Keratinocyte (primary cell): ENCODE data around the gene CASZ1. TPM values are rescaled to one million over a fixed set of nuclear protein-coding genes. Genes with fewer than 3 reads are reported as not detected.

Experiments used
- DNase-seq: peaks from one replicate; pipeline ENCODE4 v3.0.0-alpha.2; 2011; ENCODE audit warnings: low read depth, missing footprints, low spot score
- FAIRE-seq: peaks from 2 replicates; lab custom pipeline; 2011; peaks lifted over from hg19 to GRCh38; lab: Jason Lieb, UNC
- H2AFZ ChIP-seq: 2 replicates; pipeline ENCODE4 v1.6.0; 2012; ENCODE audit warnings: low read length, control low read depth, inconsistent platforms; ENCODE audit not compliant: control insufficient read depth
- H3K27ac ChIP-seq: 2 replicates; pipeline ENCODE4 v1.5.1; 2011; ENCODE audit warnings: low read length; ENCODE audit not compliant: control insufficient read depth, insufficient read depth
- H3K27me3 ChIP-seq: 3 replicates; pipeline ENCODE4 v1.6.0; 2011; ENCODE audit warnings: low read length; ENCODE audit not compliant: control insufficient read depth, insufficient read depth; ENCODE audit errors: extremely low read depth
- H3K36me3 ChIP-seq, 2 experiments: 2 replicates in 1 of 2; 3 replicates in 1 of 2; pipeline ENCODE4 v1.5.1; 2011; ENCODE audit warnings: low read length in 2 of 2, mild to moderate bottlenecking in 1 of 2; ENCODE audit not compliant: control insufficient read depth in 2 of 2, insufficient read depth in 2 of 2; ENCODE audit errors: extremely low read depth in 1 of 2
- H3K4me1 ChIP-seq: 3 replicates; pipeline ENCODE4 v1.5.1; 2011; ENCODE audit warnings: low read length; ENCODE audit not compliant: control insufficient read depth, insufficient read depth; ENCODE audit errors: extremely low read depth
- H3K4me2 ChIP-seq: 3 replicates; pipeline ENCODE4 v1.6.0; 2011; ENCODE audit warnings: low read depth, low read length; ENCODE audit not compliant: control insufficient read depth, insufficient read depth; ENCODE audit errors: extremely low read depth
- H3K4me3 ChIP-seq, 3 experiments: fragments of 200-600 bp in 1 of 3; sonication (generic) in 1 of 3; 2 replicates in 2 of 3; 3 replicates in 1 of 3; pipeline ENCODE4 v1.5.1; 2011 to 2016; ENCODE audit warnings: low read length in 3 of 3, mild to moderate bottlenecking in 3 of 3, control low read depth in 2 of 3, inconsistent platforms in 1 of 3, low read depth in 1 of 3, mixed read lengths in 1 of 3, mixed run types in 1 of 3, moderate library complexity in 1 of 3; ENCODE audit not compliant: control insufficient read depth in 2 of 3, insufficient read depth in 2 of 3; ENCODE audit errors: extremely low read depth in 1 of 3
- H3K79me2 ChIP-seq: 2 replicates; pipeline ENCODE4 v1.6.0; 2012; ENCODE audit warnings: low read length; ENCODE audit not compliant: control insufficient read depth, insufficient read depth
- H3K9ac ChIP-seq: 3 replicates; pipeline ENCODE4 v1.6.0; 2011; ENCODE audit warnings: low read length; ENCODE audit not compliant: control insufficient read depth, insufficient read depth; ENCODE audit errors: extremely low read depth
- H3K9me1 ChIP-seq: 3 replicates; pipeline ENCODE4 v1.6.0; 2011; ENCODE audit warnings: low read length; ENCODE audit not compliant: control insufficient read depth, insufficient read depth; ENCODE audit errors: extremely low read depth
- H3K9me3 ChIP-seq: 2 replicates; pipeline ENCODE4 v1.5.1; 2012; ENCODE audit warnings: low read depth, low read length; ENCODE audit not compliant: control insufficient read depth
- H4K20me1 ChIP-seq: 3 replicates; pipeline ENCODE4 v1.6.0; 2011; ENCODE audit warnings: low read length; ENCODE audit not compliant: control insufficient read depth, insufficient read depth; ENCODE audit errors: extremely low read depth
- EZH2 ChIP-seq: IDR thresholded peaks from one replicate; pipeline ENCODE4 v1.6.1; 2012; ENCODE audit warnings: inconsistent platforms, mild to moderate bottlenecking, low read length, moderate library complexity
- dilution Hi-C: fragments of 300-500 bp; cut with MboI; formaldehyde crosslinking; loops from one replicate; pipeline ENCODE4 v1.7.0; 2020; ENCODE audit warnings: low sequenced_read_pairs; ENCODE audit not compliant: extremely low pct_ligation_motif_present
- polyA plus RNA-seq, 5 experiments: library from polyadenylated mRNA; depleted of rRNA in 3 of 5; stranded (reverse) in 3 of 5; stranded (forward) in 1 of 5; unstranded in 1 of 5; fragments of >200 nt; gene quantifications; 1 replicate in 1 of 5; 2 replicates in 3 of 5; 3 replicates in 1 of 5; pipeline versions ENCODE4 v1.2.1 to v1.2.3, GENCODE V29; 2011 to 2012; ENCODE audit warnings: missing spikeins in 2 of 5, low read depth in 1 of 5, low replicate concordance in 1 of 5
- TF ChIP-seq, protein P1 (sequence below), 3 experiments: IDR thresholded peaks in 1 of 3; conservative IDR thresholded peaks in 1 of 3; optimal IDR thresholded peaks in 1 of 3; 2 replicates in 2 of 3; 3 replicates in 1 of 3; pipeline versions ENCODE3 to v1.5.1; 2011; ENCODE audit warnings: low read length in 3 of 3, mild to moderate bottlenecking in 3 of 3, moderate library complexity in 2 of 3, control low read depth in 1 of 3, inconsistent platforms in 1 of 3; ENCODE audit not compliant: insufficient read depth in 2 of 3; ENCODE audit errors: extremely low read depth in 1 of 3

Gene CASZ1
- polyA plus RNA-seq, 1 donor (not counting 4 experiments of a cell fraction or from before 2014, with no cell fraction given) = 2.8 TPM

DNA sequence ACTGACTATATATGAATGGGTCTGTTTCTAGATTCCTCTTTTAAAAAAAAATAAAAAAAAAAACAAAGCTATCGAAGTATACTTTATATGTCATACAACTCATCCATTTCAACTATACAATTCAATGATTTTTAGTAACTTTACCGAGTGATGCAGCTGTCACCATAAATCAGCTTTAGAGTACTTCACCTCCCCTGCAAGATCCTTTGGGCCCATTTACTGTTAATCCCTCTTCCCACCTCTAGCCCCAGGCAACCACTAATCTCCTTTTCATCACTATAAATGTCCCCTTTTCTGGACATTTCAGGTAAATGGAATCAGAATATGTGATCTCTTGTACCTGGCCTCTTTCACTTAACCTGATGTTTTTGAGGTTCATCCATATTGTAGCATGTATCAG lies 187.8 kb downstream of the CASZ1 start:
- no peak overlapping the region for H3K9ac ChIP-seq
- H3K27me3 ChIP-seq = no peaks in the 10 kb centered on the region
- no peak overlapping the region for H2AFZ ChIP-seq
- no peak overlapping the region for H3K27ac ChIP-seq
- no peak for FAIRE-seq
- no peaks in the 10 kb centered on the region for H3K9me3 ChIP-seq
- H4K20me1 ChIP-seq = no peaks in the 10 kb centered on the region
- no peaks in the 10 kb centered on the region for H3K4me1 ChIP-seq
- no peak overlapping the region for H3K4me3 ChIP-seq
- peaks cover 0 to 2% of the 10 kb centered on the region in 2 experiments for H3K36me3 ChIP-seq
- no peak overlapping the region for H3K4me2 ChIP-seq
- DNase-seq = no peak
- H3K79me2 ChIP-seq = no peaks in the 10 kb centered on the region
- dilution Hi-C loops = no loop called here
- TF ChIP-seq EZH2 = no peak
- TF ChIP-seq, protein P1, sequence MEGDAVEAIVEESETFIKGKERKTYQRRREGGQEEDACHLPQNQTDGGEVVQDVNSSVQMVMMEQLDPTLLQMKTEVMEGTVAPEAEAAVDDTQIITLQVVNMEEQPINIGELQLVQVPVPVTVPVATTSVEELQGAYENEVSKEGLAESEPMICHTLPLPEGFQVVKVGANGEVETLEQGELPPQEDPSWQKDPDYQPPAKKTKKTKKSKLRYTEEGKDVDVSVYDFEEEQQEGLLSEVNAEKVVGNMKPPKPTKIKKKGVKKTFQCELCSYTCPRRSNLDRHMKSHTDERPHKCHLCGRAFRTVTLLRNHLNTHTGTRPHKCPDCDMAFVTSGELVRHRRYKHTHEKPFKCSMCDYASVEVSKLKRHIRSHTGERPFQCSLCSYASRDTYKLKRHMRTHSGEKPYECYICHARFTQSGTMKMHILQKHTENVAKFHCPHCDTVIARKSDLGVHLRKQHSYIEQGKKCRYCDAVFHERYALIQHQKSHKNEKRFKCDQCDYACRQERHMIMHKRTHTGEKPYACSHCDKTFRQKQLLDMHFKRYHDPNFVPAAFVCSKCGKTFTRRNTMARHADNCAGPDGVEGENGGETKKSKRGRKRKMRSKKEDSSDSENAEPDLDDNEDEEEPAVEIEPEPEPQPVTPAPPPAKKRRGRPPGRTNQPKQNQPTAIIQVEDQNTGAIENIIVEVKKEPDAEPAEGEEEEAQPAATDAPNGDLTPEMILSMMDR (optimal IDR thresholded peaks at IDR 0.05 in 1 of 3, IDR thresholded peaks at IDR 0.05 in 1 of 3, conservative IDR thresholded peaks at IDR 0.05 in 1 of 3; ENCODE audit: extremely low read depth in 1 of 3, insufficient read depth in 2 of 3, low read length in 3 of 3) = no peak
- no peaks in the 10 kb centered on the region for H3K9me1 ChIP-seq

DNA sequence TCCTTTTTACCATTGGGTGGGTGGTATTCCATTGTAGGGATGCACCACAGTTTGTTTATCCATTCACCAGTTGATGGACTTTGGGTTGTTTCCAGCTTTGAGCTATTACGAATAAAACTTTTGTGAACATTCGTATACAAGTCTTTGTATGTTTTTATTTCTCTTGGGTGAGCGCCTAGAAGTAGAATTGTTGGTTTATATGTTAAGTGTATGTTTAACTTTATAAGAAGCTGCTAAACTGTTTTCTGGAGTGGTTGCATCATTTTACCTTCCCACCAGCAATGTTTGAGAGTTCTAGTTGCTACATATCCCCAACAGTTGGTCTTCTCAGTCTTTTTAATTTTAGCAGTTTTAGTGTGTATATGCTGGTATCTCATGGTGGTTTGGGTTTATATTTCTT lies 189.2 kb downstream of the CASZ1 start:
- Histone ChIP-seq H3K9me3 (no peaks in the 10 kb centered on the region), H3K79me2 (no peaks in the 10 kb centered on the region), H3K4me1 (peaks cover 4% of the 10 kb centered on the region), H2AFZ (no peak overlapping the region), H3K4me3 (no peak overlapping the region), H3K4me2 (no peak overlapping the region), H3K27ac (no peak overlapping the region), H3K9ac (no peak overlapping the region), H3K9me1 (no peaks in the 10 kb centered on the region), H3K36me3 (no peaks in the 10 kb centered on the region), H4K20me1 (no peaks in the 10 kb centered on the region), H3K27me3 (no peaks in the 10 kb centered on the region)
- dilution Hi-C loops = no loop called here
- TF ChIP-seq, protein P1 (optimal IDR thresholded peaks at IDR 0.05 in 1 of 3, IDR thresholded peaks at IDR 0.05 in 1 of 3, conservative IDR thresholded peaks at IDR 0.05 in 1 of 3; ENCODE audit: extremely low read depth in 1 of 3, insufficient read depth in 2 of 3, low read length in 3 of 3) = no peak
- TF ChIP-seq EZH2 = no peak
- DNase-seq = no peak
- FAIRE-seq = no peak
